Cerebellar cortex (tissue), 1 donor: ENCODE measurements around the gene SMIM29.
"Not testable (repeated sequence)": the region's sequence is repeated elsewhere in the genome, so short reads cannot be mapped to it uniquely, and the experiment has no call there.

Experiments
- DNase-seq: peaks from one replicate; pipeline ENCODE4 v3.0.0-alpha.2; 2015; ENCODE audit warnings: low spot score

SMIM29 gene

GRCh38 chr6:34269132-34269531 lies 20.3 kb upstream of the SMIM29 start:
- DNase-seq, result not testable (repeated sequence)

GRCh38 chr6:34267746-34268145 lies 18.9 kb upstream of the SMIM29 start:
- no peak for DNase-seq

- not testable (repeated sequence) for DNase-seq
Measured at GRCh38 chr6:34263484-34263883, 14.7 kb upstream of the SMIM29 start.

- DNase-seq, result no peak
Measured at GRCh38 chr6:34260576-34261267, 11.9 kb upstream of the SMIM29 start.

- no peak for DNase-seq
Measured at GRCh38 chr6:34259529-34260069, 10.8 kb upstream of the SMIM29 start.

- not testable (repeated sequence) for DNase-seq
Measured at GRCh38 chr6:34252395-34252794, 3.6 kb upstream of the SMIM29 start.

- DNase-seq, result no peak
Measured at GRCh38 chr6:34249469-34250261, 859 bp upstream of the SMIM29 start.

- DNase-seq, result peak; percentile 70
Measured at GRCh38 chr6:34248198-34248726, 544 bp downstream of the SMIM29 start.

GRCh38 chr6:34247481-34248197 lies 1.2 kb downstream of the SMIM29 start:
- peak; percentile 51 for DNase-seq

- peak; percentile 58 for DNase-seq
Measured at GRCh38 chr6:34246563-34247391, 2.0 kb downstream of the SMIM29 start.

- DNase-seq, result no peak
Measured at GRCh38 chr6:34246249-34246562, 2.6 kb downstream of the SMIM29 start.

GRCh38 chr6:34245761-34246140 lies 3.1 kb downstream of the SMIM29 start:
- DNase-seq, result not testable (repeated sequence)

GRCh38 chr6:34245032-34245760 lies 3.6 kb downstream of the SMIM29 start:
- not testable (repeated sequence) for DNase-seq

GRCh38 chr6:34243901-34244884 lies 4.6 kb downstream of the SMIM29 start:
- DNase-seq, result peak; percentile 50

- no peak for DNase-seq
Measured at GRCh38 chr6:34243131-34243771, 5.6 kb downstream of the SMIM29 start.

- no peak for DNase-seq
Measured at GRCh38 chr6:34242252-34243130, 6.3 kb downstream of the SMIM29 start.

GRCh38 chr6:34241351-34242215 lies 7.2 kb downstream of the SMIM29 start:
- DNase-seq, result no peak
